Prostate gland (tissue), 2 donors: ENCODE results near the gene TAPBP. TPM values are rescaled to one million over a fixed set of nuclear protein-coding genes. Genes with fewer than 3 reads are reported as not detected.
A peak's percentile ranks its signal among the peaks of the same experiment; 100 is the strongest.
"Not testable (repeated sequence)": the region's sequence is repeated elsewhere in the genome, so short reads cannot be mapped to it uniquely, and the experiment has no call there.

Experiments
- DNase-seq: peaks from one replicate; pipeline ENCODE4 v3.0.0-alpha.2; 2019; ENCODE audit warnings: low spot score
- H3K27ac ChIP-seq, 2 donors: fragments of 200-600 bp; sonication (generic); 2 replicates each; pipeline ENCODE4 v1.5.1; 2017 to 2019
- H3K27me3 ChIP-seq: fragments of 200-600 bp; sonication (generic); replicated peaks from 2 replicates; pipeline ENCODE4 v1.5.1; 2019; ENCODE audit not compliant: insufficient read depth
- H3K36me3 ChIP-seq, 2 donors: fragments of 200-600 bp; sonication (generic); 1 replicate in 1 of 2; 2 replicates in 1 of 2; pipeline versions ENCODE4 v1.5.1 to v1.8.1; 2017 to 2019
- H3K4me1 ChIP-seq: fragments of 200-600 bp; sonication (generic); replicated peaks from 2 replicates; pipeline ENCODE4 v1.5.1; 2019
- H3K4me3 ChIP-seq, 2 donors: fragments of 200-600 bp; sonication (generic); 2 replicates each; pipeline ENCODE4 v1.5.1; 2017 to 2019
- H3K9me3 ChIP-seq: fragments of 200-600 bp; sonication (generic); 2 replicates; pipeline ENCODE4 v1.5.1; 2017
- POLR2A ChIP-seq: fragments of 450-650 bp; IDR thresholded peaks from one replicate; pipeline ENCODE4 v1.6.1; 2016; ENCODE audit warnings: antibody characterized with exemption, mild to moderate bottlenecking
- POLR2AphosphoS5 ChIP-seq: sonication (generic); formaldehyde crosslinking; IDR thresholded peaks from one replicate; pipeline ENCODE4 v1.6.1; 2017; ENCODE audit warnings: antibody characterized with exemption
- WGBS: methylation state at CpG from one replicate; pipeline ENCODE4 v1.1.5; 2018; 5-methylcytosine and 5-hydroxymethylcytosine counted together
- intact Hi-C: fragments of 100-400 bp; cut with DNase I; formaldehyde crosslinking; loops from one replicate; pipeline ENCODE4 v1.14.2; 2022
- total RNA-seq, 2 donors: library from RNA; depleted of rRNA; stranded (reverse); fragments of >200 nt; gene quantifications; one replicate each; pipeline ENCODE4 v1.1.0, GENCODE V29; 2016
- TF ChIP-seq, protein P1 (sequence below), 4 experiments: fragments of 200-600 bp in 2 of 4; fragments of 450-650 bp in 2 of 4; sonication (generic) in 2 of 4; IDR thresholded peaks; 1 replicate in 3 of 4; 2 replicates in 1 of 4; pipeline ENCODE4 v1.5.1; 2016 to 2019; ENCODE audit warnings: antibody characterized with exemption in 4 of 4, mild to moderate bottlenecking in 2 of 4, moderate library complexity in 2 of 4

Gene TAPBP
- total RNA-seq, 2 donors from 2014 or later: 190 to 192 TPM

DNA sequence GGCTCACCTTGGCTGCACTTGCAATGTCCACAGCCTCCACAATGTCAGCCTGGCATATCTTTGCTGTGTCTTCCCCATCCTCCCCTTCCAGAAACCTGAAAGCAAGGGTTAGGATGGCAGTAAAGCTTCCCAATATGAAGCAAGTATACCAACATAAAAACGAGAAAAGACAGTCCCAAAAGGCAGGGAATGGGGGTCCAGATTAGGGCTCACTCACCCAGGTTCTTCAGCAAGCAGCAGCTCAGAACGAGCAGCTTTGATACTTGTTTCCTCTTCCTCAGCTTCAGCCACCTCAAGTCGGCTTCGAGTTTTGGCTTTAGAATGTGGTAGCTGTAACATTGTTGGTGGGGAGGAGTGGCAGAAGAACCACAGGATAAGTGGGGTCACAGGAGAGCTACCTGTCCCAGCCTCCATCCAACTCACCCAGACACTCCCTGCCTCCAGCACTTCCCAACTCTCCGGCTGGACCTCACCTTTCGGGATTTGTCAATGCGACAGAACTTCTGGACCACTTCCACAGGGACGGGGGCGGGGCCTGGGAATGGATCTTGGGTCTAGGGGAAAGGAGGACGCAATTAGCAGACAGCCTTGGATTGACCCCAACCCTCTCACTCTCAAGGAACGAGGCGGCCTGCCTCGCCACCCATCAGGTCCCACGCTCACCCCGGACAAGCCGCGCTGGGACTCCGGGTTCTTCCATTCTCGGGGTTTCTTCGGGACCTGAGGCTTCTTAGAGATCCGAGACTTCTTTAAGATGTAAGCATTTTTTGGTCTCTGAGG, 25.5 kb downstream of the TAPBP start:
- intact Hi-C loops: no loop called here
- peak overlapping the region; percentile 83 to 88 for H3K27ac ChIP-seq
- no peak for DNase-seq
- no peaks in the 10 kb centered on the region for H3K36me3 ChIP-seq
- H3K27me3 ChIP-seq: no peaks in the 10 kb centered on the region
- peaks cover 11% of the 10 kb centered on the region for H3K4me1 ChIP-seq
- peak overlapping the region; percentile 66 for H3K4me3 ChIP-seq
- no peaks in the 10 kb centered on the region for H3K9me3 ChIP-seq
- 12% methylated on average over 21 of the region's 21 CpGs for WGBS
- TF ChIP-seq POLR2AphosphoS5 (no peak), POLR2A (no peak)
- TF ChIP-seq, protein P1, sequence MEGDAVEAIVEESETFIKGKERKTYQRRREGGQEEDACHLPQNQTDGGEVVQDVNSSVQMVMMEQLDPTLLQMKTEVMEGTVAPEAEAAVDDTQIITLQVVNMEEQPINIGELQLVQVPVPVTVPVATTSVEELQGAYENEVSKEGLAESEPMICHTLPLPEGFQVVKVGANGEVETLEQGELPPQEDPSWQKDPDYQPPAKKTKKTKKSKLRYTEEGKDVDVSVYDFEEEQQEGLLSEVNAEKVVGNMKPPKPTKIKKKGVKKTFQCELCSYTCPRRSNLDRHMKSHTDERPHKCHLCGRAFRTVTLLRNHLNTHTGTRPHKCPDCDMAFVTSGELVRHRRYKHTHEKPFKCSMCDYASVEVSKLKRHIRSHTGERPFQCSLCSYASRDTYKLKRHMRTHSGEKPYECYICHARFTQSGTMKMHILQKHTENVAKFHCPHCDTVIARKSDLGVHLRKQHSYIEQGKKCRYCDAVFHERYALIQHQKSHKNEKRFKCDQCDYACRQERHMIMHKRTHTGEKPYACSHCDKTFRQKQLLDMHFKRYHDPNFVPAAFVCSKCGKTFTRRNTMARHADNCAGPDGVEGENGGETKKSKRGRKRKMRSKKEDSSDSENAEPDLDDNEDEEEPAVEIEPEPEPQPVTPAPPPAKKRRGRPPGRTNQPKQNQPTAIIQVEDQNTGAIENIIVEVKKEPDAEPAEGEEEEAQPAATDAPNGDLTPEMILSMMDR (IDR thresholded peaks at IDR 0.05): no peak

DNA sequence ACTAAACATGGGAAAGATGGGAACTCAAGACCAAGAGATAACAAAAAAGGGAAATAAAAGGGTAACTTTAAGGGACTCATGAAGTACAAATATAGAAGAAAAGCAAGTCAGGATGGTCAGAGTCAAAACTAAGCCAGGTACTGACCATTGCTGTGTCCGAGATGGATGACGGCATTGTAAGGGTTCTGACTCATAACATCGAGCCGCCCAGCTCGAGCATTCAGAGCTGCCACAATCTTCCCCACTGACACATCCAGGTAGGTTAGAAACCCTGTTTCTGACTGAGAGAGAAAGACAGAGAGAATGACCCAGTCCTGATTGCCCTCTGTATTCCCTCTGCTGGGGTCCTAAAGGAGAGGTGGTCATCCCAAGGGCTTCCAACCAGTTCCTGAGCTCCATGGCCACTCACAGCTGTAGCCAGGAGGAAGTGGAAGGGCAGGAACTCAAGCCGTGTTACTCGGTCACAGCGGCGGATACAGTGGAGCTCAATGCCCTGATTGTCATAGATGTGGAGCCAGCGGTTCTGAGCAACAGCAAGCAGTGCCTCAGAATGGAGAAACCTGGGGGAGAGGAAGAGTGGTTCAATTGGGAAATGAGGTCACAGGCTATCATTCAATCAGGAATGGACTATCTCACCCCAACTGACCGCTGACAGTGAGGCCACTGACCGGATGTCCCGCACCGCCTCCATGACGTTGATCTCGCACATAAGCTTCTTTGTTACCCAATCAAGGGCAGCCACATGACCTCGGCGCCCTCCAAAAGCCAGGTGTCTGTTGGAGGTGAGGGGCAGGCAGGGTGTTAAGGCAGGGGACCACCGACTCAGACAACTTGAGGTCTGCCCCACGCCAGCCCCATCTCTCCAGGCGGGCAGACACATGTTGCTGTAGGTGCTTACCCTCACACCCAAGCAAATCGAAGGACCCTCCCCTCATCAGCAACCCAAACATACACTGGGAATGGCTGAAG, 26.6 kb downstream of the TAPBP start:
- Histone ChIP-seq H3K4me1 (peaks cover 11% of the 10 kb centered on the region), H3K27ac (no peak overlapping the region), H3K27me3 (no peaks in the 10 kb centered on the region), H3K9me3 (no peaks in the 10 kb centered on the region), H3K36me3 (no peaks in the 10 kb centered on the region), H3K4me3 (no peak overlapping the region)
- intact Hi-C loops: no loop called here
- TF ChIP-seq, protein P1 (IDR thresholded peaks at IDR 0.05): no peak
- TF ChIP-seq POLR2AphosphoS5 (no peak), POLR2A (no peak)
- WGBS: 87% methylated on average over 22 of the region's 22 CpGs
- DNase-seq: no peak

DNA sequence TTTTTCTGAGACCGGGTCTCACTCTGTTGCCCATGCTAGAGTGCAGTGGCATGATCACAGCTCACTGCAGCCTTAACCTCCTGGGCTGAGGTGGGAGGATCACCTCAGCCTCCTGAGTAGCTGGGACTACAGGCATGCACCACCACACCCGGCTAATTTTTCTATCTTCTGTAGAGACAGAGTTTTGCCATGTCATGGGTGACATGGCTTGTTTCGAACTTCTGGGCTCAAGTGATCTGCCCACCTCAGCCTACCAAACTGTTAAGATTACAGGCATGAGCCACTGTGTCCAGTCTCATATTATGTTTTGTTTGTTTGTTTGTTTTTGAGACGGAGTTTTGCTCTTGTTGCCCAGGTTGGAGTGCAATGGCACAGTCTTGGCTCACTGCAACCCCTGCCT, 28.7 kb downstream of the TAPBP start:
- H3K36me3 ChIP-seq, intact Hi-C loops, H3K4me1 ChIP-seq, H3K27me3 ChIP-seq, DNase-seq, H3K9me3 ChIP-seq, H3K4me3 ChIP-seq, H3K27ac ChIP-seq: not testable (repeated sequence)
- WGBS: 91% methylated on average over 4 of the region's 4 CpGs

DNA sequence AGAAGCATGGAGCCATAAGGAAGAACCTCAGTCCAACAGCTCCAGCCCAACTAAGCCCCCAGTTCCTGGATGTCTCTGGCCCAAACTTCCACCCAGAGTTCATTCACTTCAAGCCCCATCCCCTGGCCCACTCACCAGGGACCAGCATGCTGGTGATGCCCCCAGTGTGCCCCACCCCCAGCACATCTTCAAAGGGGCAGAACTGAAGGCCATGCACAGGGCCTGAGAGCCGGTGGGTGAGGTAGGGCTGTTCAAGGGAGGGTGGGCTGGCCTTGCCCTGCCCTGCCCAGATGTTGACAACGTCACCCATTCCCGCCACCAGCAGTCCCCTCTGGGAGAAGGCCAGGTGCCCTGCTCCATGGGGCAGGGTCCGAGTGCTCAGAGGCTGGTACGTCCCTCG, 33.3 kb downstream of the TAPBP start:
- H3K27ac ChIP-seq: no peak overlapping the region
- DNase-seq: no peak

More for the DNA sequence above, 33.3 kb downstream of the TAPBP start:
- Histone ChIP-seq H3K27me3 (no peaks in the 10 kb centered on the region), H3K4me1 (peaks cover 12% of the 10 kb centered on the region), H3K4me3 (no peak overlapping the region), H3K9me3 (no peaks in the 10 kb centered on the region), H3K36me3 (no peaks in the 10 kb centered on the region)
- intact Hi-C loops: no loop called here
- WGBS: 84% methylated on average over 6 of the region's 6 CpGs
- TF ChIP-seq, protein P1 (IDR thresholded peaks at IDR 0.05): no peak
- no peak for TF ChIP-seq POLR2A
- TF ChIP-seq POLR2AphosphoS5: no peak
